ENCODE data around the gene ASB2.

The ASB2 gene

DNA sequence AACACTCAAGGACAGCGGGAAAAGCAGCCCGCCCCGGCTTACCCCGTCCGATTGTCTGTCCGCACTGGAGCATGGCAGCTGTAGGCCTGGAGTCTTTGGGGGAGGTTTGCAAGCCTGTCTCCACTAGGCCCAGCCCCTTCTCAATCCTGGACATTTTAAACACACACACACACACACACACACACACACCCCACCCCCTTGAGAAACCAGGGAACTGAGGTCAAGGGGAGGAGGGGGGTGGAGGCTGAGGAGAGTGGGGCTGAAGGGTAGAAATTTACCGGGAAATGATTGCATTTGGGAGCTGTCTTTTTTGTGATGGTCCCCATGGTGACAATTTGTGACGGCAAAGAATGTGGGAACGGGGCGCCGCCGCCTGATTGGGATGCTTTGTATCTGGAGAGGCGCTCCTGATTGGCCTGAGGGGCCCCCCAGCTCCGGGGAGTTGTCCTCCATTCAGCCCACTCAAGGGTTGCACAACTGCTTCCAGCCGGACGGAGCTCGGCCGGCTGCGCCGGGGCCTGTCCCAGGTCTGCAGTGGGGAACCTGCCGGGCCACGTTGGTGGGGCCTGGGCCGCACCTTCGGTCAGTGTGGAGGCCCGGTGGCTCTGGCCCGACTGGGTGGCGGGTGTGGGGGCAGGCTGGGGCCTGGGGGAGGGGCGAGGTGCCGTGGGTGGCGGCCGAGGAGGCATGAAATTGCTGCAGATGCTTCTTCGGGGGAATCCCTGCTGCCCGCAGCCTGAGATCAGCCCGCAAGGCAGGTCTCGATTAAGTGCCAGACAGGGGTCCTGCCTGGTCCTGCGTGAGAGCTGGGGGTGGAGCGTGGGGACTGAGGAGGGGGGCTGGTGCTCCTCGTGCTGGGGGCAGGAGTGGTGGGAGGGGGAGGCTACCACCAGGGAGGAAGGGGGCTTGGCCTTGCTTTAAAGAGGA is 49.2 kb downstream of the ASB2 start, which contains the start of gene FAM181A:
FAM181A (plus strand) TSS at position 472 of the 927 bp plus-strand sequence. CDS start 942 bp downstream, outside the sequence.
- DNase-seq (ENCODE audit: low read depth): no peak

DNA sequence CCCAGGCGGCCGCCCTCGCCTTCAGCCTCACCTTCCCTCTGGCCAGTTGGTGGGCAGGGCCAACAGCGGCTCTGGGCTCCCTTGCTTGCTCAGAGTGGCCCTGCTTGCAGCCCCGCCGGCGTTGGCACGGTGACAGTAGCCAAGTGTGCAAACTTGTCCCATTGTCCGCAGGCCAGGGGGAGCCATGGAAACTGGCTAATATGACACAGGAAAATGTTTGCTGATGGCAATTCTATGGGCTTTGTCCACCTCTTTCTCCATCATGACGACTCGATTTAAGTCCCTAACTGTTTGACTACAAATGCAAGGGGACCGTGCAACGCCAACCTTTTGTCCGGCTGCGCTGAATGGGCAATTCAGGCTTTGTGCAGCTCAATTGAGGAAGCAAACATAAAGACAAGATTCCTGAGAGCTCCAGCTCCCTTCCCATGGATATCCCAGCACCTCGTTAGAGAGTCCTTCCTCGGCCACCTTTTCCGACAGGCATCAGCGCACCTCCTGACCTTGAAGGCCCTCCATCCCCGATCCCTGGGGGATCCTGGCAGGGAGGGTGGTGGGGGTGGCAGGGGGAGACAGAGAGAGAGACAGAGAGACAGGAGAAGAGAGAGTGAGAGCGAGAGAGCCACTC is 50.0 kb downstream of the ASB2 start:
- DNase-seq (ENCODE audit: low read depth): no peak

DNA sequence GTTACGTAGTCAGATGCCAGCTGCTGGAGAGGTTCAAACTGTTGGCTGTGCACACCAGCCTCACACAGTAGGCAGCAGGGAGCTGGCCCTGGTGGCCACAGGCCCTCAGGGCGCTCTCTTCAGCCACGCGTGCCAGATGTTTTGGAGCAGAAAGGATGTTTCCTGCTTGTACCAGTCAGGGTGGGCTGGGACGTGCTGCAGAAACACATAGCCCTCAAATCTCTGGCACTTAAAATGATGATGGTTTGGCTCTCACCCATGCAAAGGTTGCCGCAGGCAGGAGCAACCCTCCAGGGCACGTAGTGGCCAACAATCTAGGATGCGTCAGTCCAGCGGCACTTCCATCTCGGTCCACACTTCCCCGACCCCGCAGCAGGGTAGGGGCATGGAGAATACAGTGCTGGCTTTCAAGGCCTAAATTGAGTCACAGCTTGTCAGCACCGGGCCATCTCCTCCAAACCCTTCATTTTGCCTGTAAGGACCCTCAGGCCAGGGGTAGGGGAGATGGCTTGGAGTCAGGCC is 50.9 kb downstream of the ASB2 start:
- no peak for DNase-seq (ENCODE audit: low read depth)

DNA sequence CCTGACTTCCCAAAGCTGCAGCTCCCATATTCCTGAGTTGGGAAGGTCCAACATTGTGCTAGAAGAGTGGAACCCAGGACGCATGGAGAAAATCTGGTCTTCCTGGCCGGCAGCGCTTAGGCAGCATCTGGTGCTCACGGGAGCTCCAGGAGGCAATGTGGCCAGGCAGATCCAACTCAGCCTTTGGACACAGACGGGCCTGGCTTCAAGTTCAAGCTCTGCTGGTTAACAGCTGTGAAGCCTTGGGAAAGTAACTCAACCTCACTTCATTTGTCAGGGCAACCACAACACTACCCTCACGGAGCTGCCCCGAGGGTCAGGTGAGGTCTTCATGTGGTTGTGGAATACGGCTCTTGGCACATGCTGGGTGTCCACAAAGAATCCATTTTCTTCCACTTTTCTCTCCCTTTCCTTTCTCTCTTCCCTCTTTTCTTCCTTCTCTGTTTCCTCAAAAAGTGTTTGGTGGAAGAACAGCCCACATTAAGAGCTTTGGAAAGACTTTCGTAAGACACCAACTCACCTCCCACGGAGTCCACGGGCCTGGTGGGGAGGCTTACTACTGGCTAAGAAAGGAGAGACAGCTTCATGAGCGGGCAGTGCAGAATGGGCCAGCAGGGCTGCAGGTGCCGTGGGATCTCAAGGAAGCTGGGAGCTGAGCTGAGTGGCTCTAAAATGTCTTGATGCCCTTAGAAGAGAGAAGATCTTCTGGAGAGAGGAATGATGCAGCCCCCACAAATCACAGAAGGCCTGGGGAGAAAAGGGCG is 51.6 kb downstream of the ASB2 start:
- no peak for DNase-seq (ENCODE audit: low read depth)

DNA sequence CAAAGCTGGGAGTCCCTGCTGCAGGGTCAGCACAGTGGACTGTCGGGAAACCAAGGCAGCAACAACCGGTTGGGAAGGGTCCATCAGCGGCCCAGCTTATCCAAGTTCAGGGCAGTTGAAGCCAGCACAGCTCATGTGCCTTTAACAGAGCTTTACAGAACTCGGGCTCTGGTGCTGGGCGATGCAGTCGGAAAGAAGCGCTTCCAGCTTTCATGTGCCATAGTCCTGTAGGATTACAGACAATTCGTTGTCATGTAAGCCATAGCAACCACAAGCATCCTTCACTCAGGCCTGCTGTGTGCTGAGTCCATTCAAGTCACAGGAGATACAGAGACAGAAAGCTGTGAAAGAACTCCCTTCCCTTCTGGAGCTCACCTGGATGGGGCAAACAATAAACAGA is 52.7 kb downstream of the ASB2 start:
- DNase-seq (ENCODE audit: low read depth): no peak

DNA sequence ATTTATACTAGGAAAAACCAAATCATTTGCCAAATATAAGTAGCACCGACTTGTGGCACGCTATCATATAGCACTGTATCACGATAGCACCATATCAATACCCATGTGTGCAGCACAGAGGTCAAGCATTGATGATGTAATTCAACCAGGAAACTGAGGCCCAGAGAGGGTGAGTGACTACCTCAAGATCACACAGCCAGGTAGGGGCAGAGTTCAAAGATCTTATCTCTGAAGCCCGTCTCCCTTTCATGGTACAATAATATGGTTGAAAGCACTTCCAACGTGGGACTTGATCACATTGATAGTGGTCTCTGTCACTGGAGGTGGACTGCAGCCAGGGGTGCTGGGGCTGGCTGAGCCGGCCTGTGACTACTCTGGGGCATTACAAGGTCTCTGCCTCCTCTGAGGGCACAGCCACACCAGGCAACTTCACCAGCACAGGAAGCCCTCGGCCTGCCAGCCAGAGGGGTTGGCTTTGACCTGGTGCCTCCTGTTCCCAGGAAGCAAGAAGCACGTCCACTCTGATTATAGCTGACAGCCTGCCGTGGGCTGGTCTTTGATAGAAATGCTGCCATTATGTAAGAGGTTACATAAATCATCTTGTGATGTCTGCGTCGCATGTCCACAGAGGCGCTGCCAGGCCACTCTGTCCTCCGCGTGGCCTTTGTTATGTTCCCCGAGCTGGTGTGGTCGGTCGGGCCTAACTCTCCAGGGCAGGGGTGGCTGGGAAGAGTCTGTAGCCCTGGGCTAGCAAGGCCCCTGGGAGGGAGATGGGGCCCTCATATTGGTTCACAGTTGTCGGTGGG is 55.2 kb downstream of the ASB2 start:
- no peak for DNase-seq (ENCODE audit: low read depth)

DNA sequence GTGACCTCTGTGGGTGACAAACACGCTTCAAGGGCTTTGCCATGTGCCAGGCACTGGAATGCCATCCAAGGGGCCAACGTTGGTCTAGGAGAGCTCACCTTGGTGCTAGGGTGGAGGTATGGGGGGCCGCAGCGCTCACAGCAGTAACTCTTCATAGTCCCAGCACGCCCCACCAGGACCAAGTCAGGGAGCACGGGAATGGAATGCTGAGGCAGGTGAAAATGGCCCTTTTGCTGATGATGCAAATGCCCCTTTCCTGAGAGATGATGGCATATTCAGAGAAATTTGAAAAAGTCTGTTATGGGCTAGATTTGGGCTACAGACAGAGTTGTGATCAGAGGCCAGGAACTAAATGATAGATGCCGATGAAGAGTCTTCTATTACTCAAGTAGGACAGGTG is 59.2 kb downstream of the ASB2 start:
- DNase-seq (ENCODE audit: low read depth): no peak

DNA sequence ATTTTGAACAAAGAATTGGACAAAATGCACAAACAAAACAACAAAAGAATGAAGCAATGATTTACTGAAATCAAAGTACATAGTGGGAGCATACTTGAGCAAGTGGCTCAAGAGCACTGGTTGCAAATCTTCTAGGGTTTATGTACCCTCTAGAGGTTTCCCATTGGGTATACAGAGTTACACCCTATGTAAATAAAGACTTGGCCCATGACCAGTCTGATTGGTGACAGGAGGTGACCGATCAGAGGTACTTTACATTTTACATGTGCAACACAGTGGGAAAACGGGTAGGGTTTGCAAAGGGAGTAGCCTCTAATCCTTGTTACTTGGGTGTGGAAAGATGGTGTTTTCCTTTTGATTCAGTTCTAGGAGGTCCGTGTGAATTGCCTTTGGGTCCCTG is 59.9 kb downstream of the ASB2 start:
- DNase-seq (ENCODE audit: low read depth): no peak

DNA sequence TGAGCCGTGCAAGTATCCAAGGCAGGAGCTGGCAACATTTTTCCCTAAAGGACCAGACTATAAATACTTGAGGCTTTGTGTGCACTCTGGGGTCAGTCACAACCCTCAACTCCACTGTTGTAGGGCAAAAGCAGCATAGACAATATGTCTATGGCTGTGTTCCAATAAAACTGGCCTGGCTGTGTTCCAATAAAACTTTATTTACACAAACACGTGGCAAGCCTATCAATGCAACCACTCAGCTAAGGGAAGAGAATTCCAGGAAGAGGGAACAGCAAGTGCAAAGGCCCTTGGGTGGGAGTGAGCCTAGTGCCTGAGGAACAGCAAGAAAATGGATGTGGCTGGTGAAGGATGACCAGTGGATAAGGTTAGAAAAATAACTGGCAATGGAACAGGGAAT is 60.6 kb downstream of the ASB2 start:
- no peak for DNase-seq (ENCODE audit: low read depth)

DNA sequence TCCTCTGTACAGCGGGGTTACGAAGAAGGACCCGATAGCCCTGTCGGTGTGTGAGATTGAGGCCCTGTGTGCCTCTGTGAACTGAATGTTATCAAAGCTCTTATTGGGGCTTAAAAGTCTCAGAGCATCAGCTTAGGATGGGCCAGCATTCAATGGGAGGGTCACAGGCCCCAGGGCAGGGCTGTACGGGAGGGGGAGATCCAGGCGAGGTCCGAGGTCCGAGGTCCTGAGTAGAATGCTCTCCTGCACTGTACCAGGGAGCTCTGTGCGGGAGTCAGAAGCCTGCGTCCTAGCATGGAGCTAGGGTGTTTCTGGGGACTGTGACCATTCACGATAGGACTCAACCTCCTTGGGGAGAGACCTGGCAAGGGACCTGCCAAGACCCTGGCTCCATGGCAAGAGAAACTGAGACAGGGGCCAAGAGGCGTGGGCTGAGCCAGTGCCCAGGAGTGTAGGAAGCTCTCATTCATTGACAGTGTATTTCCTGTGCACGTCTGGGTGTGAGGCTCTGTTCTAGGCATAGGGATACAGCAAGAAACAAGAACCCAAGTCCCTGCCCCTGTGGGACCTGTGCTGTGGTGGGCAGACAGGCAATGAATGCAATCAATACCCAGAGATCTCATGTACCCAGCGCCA is 61.2 kb downstream of the ASB2 start:
- no peak for DNase-seq (ENCODE audit: low read depth)

DNA sequence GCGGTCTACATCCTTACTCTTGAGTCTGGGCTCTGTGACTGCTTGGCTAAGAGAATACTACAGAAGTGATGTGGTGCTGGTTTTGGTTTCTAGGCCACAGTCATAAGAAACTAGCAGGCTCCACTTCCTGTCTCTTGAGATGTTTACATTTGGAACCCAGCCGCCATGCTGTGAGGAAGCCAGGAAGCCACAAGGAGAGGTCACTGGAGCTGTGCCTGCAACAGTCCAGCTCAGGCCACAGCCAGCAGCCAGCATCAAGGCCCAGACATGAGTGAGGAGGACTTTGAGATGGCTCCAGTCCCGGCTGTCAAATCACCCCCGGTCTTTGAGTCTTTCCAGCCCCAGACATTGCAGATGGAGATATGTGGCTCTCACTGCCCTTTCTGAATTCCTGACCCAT is 62.1 kb downstream of the ASB2 start:
- no peak for DNase-seq (ENCODE audit: low read depth)

DNA sequence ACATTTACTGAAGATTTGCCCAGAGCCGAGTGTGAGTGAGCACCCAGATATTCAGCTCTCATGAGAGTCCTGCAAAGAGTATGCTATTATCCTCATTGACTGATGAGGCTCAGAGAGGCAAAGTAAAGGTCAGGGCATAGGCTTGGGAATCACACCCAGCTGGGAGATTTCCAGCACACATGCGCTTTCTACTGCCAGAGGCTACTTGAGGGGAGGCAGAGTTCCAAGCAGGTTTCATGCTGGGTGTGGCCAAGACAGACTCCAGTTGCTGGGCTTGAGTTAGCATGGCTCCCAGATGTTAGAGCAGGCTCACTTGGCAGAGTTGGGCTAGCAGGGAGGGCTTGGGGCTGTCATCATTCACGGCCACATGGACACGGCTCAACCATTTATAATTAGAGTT is 63.6 kb downstream of the ASB2 start:
- no peak for DNase-seq (ENCODE audit: low read depth)

DNA sequence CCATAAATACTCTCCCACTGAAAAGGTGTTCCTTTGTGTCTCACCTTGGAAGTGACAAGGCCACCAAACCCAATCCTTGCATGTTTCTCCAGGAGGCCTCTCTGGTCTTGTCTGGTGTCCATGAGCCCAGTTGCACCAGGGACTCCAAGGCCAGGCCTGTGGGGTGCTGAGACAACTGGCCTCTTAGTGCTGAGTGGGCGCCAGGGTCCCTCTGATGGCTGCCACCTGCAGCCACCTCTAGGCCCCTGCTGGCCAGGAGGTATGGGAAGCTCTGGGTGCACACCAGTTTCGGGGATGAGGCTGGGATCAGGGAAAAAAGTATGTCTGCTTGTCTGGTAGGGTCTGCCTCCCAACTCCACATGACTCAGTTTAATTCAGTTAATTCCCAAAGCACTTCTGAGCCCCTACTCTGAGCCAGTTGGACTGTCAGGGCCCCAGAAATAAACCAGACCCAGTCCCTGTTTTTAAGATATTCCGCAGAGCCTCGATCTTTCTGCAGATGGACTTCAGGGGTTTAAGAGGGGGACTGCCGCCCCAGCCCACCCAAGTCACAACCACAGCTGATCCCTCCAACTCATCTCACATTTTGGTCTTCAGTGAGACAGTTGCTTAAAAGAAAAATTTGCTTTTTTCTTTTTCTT is 64.3 kb downstream of the ASB2 start:
- DNase-seq (ENCODE audit: low read depth): no peak

DNA sequence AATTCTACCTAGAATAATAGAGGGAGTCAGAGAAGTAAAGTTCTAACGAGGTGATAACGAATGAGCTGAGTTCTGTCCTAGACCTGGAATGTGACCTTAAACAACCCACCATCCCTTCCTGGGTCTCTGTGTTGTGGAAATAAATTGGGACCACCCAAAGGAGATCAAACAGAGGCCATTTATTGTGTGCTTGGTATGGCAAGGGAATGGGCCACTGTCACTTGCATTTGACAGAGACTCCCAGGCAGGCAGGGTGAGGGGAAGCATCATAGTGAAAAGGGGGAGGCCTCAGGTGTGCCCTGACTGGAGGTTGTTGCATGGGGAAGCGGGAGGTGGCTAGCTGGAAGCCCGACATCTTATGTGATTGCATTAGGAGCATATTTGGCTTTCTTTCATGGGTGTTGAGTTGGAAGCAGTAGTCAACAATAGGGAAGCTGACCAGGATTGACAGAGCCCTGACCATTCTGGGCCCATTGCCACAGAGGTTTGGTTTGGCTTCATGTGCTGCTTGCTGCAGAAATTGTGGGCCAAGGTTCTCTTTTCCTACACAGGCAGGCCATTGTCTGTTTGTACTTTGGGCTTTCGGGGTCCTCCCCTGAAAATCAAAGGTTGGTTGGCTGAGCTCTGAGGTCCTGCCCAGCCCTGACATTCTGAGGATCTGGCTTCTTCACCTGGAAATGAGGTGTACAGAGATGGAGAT is 66.8 kb downstream of the ASB2 start:
- DNase-seq (ENCODE audit: low read depth): no peak

DNA sequence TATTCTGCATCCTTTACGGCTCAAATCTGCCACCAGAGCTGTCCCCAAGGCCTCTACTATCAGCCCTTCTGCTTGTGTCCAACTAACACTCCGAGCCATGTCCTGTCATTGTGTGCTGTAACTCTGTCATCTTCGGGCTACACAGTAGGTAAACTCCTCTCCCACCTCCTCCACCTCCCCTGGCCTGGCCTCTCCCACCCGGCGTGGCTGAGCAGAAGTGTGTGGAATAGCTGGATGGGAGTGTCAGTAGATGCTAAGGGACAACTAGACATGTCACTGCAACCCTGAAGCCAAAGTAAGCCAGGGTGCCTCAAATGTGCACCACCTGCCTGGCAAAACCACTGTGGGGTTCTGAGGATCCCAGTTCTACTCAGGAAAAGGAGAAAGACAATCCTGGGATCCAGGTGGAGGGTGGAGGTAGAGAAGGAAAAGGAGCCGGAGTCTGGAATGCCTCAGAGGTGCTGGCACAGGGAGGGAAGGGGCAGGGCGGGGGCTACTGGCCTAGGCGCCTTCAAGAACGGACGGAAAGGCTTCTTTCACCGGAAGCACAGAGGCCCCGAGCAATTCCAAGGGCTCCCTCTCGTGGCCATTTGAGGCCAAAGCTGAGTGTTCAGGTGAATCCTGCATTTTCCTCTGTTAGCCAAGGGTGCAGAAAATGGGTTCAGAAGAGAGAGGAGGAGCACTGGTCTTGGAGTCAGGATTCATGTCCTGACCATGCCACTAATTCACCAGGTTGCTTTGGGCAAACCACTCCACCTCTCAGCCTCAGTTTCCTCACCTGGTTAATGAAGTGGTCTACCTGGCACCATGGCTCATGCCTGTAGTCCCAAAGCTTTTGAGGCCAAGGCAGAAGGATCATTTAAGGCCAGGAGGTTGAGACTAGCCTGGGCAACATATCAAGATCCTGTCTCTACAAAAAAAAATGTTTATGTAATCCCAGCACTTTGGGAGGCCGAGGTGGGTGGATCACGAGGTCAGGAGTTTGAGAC is 69.7 kb downstream of the ASB2 start:
- DNase-seq (ENCODE audit: low read depth): no peak

DNA sequence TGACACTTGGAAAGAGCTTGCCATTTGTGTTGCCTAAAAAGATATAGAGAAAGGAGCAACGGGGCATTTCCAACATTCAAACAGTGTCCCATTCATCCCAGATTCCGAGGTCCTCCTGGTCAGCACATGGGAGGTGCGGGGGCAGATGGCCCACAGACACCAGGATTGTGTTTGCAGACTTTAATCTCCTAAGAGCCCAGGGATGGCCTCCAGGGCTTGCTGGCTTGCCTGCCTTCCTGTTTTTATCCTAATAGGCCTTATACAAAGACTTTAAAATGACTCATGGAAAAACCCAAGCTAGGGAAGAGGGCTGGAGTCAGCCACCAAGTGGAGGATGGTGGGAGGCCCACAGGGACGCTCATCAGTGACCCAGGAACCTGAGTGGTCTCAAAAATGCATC is 70.7 kb downstream of the ASB2 start:
- DNase-seq (ENCODE audit: low read depth): no peak

DNA sequence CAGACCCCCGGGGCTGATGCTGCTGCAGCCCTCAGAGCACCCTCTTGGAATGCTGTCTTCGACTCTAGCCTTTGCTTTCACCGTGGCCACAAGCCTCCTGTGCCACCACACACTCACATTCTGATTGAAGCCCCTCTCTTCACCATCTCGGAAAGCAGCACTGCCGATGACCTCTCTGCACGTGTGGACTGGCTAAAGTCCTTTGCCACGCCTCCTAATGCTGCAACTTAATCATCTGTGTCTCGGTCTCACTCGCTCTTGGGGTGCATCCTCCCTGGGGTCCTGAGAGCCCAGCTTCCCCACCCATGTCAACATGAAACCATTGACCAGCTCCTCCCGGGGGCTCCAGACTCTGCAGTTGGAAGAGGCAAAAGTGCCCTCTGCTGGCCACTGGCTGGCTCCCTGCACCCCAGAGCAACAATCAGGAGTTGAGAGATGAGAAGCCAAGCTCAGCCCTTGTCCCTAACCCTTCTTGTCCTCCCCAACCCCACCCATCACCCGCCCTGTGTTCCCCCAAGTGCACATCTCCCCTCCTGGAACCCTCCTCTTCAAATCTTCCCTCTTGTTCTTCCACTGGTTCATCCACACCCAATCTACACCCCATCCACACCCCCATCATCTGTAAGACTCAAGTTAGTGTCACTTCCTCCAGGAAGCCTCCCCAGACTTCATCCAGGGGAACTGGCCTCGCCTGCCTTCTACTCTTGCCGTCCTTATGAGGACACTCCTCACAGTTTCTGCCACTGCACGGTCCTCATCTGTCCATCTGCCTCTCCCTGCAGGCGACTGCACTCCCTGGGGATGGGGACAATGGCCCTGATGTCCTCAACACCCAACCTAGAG is 72.8 kb downstream of the ASB2 start:
- DNase-seq (ENCODE audit: low read depth): no peak

Measured in HS-5 (cell line).